Hepatocyte (in vitro differentiated cells): ENCODE measurements around the gene SSX4.
"Not testable (repeated sequence)": the region's sequence is repeated elsewhere in the genome, so short reads cannot be mapped to it uniquely, and the experiment has no call there.

Experiments
- EZH2 ChIP-seq: fragments of 200-600 bp; sonication (generic); IDR thresholded peaks from 2 replicates; pipeline ENCODE4 v1.6.1; 2016; ENCODE audit warnings: antibody characterized with exemption, mild to moderate bottlenecking, borderline replicate concordance
- EZH2phosphoT487 ChIP-seq: fragments of 200-600 bp; sonication (generic); IDR thresholded peaks from one replicate; pipeline ENCODE4 v1.6.1; 2018; ENCODE audit warnings: antibody characterized with exemption, mild to moderate bottlenecking, low read depth, moderate library complexity; ENCODE audit not compliant: unreplicated experiment, severe bottlenecking
- TF ChIP-seq, protein P1 (sequence below): fragments of 200-600 bp; sonication (generic); IDR thresholded peaks from 2 replicates; pipeline ENCODE4 v1.5.1; 2016; ENCODE audit warnings: antibody characterized with exemption, mild to moderate bottlenecking; ENCODE audit not compliant: poor library complexity

GRCh38 chrX:48411860-48412259 is 28.5 kb downstream of the SSX4 start, which contains the start of gene SSX4B:
- TF ChIP-seq, protein P1, sequence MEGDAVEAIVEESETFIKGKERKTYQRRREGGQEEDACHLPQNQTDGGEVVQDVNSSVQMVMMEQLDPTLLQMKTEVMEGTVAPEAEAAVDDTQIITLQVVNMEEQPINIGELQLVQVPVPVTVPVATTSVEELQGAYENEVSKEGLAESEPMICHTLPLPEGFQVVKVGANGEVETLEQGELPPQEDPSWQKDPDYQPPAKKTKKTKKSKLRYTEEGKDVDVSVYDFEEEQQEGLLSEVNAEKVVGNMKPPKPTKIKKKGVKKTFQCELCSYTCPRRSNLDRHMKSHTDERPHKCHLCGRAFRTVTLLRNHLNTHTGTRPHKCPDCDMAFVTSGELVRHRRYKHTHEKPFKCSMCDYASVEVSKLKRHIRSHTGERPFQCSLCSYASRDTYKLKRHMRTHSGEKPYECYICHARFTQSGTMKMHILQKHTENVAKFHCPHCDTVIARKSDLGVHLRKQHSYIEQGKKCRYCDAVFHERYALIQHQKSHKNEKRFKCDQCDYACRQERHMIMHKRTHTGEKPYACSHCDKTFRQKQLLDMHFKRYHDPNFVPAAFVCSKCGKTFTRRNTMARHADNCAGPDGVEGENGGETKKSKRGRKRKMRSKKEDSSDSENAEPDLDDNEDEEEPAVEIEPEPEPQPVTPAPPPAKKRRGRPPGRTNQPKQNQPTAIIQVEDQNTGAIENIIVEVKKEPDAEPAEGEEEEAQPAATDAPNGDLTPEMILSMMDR: not testable (repeated sequence)
- not testable (repeated sequence) for TF ChIP-seq EZH2phosphoT487, EZH2
